Smooth muscle cell (in vitro differentiated cells): ENCODE data around the gene PRKCA. TPM values are rescaled to one million over a fixed set of nuclear protein-coding genes. Genes with fewer than 3 reads are reported as not detected.

Source experiments
- DNase-seq: peaks from one replicate; lab custom pipeline; 2025; ENCODE audit not compliant: unreplicated experiment; lab: John Stamatoyannopoulos, UW
- H2AFZ ChIP-seq: fragments of 200-600 bp; sonication (generic); 2 replicates; pipeline ENCODE4 v1.6.0; 2016; ENCODE audit warnings: antibody characterized with exemption, low read depth, mild to moderate bottlenecking
- H3F3A ChIP-seq: fragments of 200-600 bp; sonication (generic); 2 replicates; pipeline ENCODE4 v1.6.0; 2017; ENCODE audit warnings: antibody characterized with exemption, low read depth
- H3K27ac ChIP-seq: fragments of 200-600 bp; sonication (generic); 2 replicates; pipeline ENCODE4 v1.5.1; 2016; ENCODE audit warnings: low read depth, mild to moderate bottlenecking
- H3K27me3 ChIP-seq: fragments of 200-600 bp; sonication (generic); 2 replicates; pipeline ENCODE4 v1.6.1; 2016; ENCODE audit warnings: low read depth, mild to moderate bottlenecking
- H3K36me3 ChIP-seq: fragments of 200-600 bp; sonication (generic); 2 replicates; pipeline ENCODE4 v1.5.1; 2016; ENCODE audit warnings: low read depth
- H3K4me1 ChIP-seq: fragments of 200-600 bp; sonication (generic); 2 replicates; pipeline ENCODE4 v1.5.1; 2016; ENCODE audit warnings: low read depth
- H3K4me2 ChIP-seq: fragments of 200-600 bp; sonication (generic); 2 replicates; pipeline ENCODE4 v1.6.0; 2016; ENCODE audit warnings: mild to moderate bottlenecking
- H3K4me3 ChIP-seq: fragments of 200-600 bp; sonication (generic); 2 replicates; pipeline ENCODE4 v1.5.1; 2016; ENCODE audit warnings: mild to moderate bottlenecking
- H3K79me2 ChIP-seq: fragments of 200-600 bp; sonication (generic); 2 replicates; pipeline ENCODE4 v1.6.0; 2016; ENCODE audit warnings: low read depth, mild to moderate bottlenecking
- H3K9ac ChIP-seq: fragments of 200-600 bp; sonication (generic); 2 replicates; pipeline ENCODE4 v1.6.0; 2016; ENCODE audit warnings: low read depth
- H3K9me3 ChIP-seq: fragments of 200-600 bp; sonication (generic); replicated peaks from 2 replicates; pipeline ENCODE4 v1.5.1; 2016; ENCODE audit warnings: low read depth
- H4K20me1 ChIP-seq: fragments of 200-600 bp; sonication (generic); 2 replicates; pipeline ENCODE4 v1.6.0; 2016; ENCODE audit warnings: low read depth
- WGBS: methylation state at CpG from one replicate; pipeline ENCODE4 v1.1.7; 2016; ENCODE audit warnings: low lambda C conversion rate; 5-methylcytosine and 5-hydroxymethylcytosine counted together
- polyA plus RNA-seq: library from polyadenylated mRNA; unstranded; fragments of >200 nt; fragmentation: Nextera tagmentation; extraction: Ambion mirVana; gene quantifications from 2 replicates; pipeline ENCODE4 v1.2.1, GENCODE V29; 2016
- total RNA-seq: library from RNA; depleted of rRNA; stranded (reverse); fragments of >200 nt; gene quantifications from 2 replicates; pipeline ENCODE4 v1.2.3, GENCODE V29; 2014
- TF ChIP-seq, protein P1 (sequence below): fragments of 200-600 bp; sonication (generic); IDR thresholded peaks from 2 replicates; pipeline ENCODE4 v1.5.1; 2017; ENCODE audit warnings: borderline replicate concordance, mild to moderate bottlenecking, antibody characterized with exemption; ENCODE audit not compliant: insufficient read depth, poor library complexity, severe bottlenecking

Gene PRKCA
- total and polyA plus RNA-seq, 2 experiments from 2014 or later = 0.78 to 7.1 TPM

DNA sequence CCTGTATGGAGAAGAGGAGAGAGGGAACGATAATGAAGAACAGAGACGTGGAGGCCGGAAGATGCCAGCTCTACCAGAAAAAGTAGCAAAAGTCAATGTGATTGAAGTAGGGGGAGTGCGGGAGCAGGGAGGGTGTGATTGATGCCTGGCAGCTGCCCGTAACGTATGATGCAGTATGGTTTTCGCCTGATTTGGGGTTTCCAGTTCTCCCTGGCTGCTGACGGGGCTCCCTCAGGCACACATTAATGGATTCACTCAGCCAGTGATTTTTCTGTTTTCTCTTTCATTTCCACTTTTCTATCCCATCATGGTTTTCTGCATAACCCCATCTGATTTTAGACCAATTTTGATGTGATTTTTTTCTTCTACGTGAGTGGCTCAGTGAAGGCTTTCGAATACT is 62.1 kb downstream of the PRKCA start:
- DNase-seq = no peak
- H3K79me2 ChIP-seq = no peaks in the 10 kb centered on the region
- TF ChIP-seq, protein P1, sequence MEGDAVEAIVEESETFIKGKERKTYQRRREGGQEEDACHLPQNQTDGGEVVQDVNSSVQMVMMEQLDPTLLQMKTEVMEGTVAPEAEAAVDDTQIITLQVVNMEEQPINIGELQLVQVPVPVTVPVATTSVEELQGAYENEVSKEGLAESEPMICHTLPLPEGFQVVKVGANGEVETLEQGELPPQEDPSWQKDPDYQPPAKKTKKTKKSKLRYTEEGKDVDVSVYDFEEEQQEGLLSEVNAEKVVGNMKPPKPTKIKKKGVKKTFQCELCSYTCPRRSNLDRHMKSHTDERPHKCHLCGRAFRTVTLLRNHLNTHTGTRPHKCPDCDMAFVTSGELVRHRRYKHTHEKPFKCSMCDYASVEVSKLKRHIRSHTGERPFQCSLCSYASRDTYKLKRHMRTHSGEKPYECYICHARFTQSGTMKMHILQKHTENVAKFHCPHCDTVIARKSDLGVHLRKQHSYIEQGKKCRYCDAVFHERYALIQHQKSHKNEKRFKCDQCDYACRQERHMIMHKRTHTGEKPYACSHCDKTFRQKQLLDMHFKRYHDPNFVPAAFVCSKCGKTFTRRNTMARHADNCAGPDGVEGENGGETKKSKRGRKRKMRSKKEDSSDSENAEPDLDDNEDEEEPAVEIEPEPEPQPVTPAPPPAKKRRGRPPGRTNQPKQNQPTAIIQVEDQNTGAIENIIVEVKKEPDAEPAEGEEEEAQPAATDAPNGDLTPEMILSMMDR = no peak
- H3K9ac ChIP-seq = no peak overlapping the region
- 91% methylated on average over 10 of the region's 10 CpGs for WGBS
- H2AFZ ChIP-seq = no peak overlapping the region
- no peak overlapping the region for H3K27ac ChIP-seq
- H4K20me1 ChIP-seq = no peaks in the 10 kb centered on the region
- peak overlapping the region; percentile 60 for H3K4me2 ChIP-seq
- no peaks in the 10 kb centered on the region for H3K9me3 ChIP-seq
- H3F3A ChIP-seq = no peaks in the 10 kb centered on the region
- no peaks in the 10 kb centered on the region for H3K36me3 ChIP-seq
- no peaks in the 10 kb centered on the region for H3K27me3 ChIP-seq
- H3K4me3 ChIP-seq = no peak overlapping the region
- H3K4me1 ChIP-seq = peaks cover 18% of the 10 kb centered on the region

DNA sequence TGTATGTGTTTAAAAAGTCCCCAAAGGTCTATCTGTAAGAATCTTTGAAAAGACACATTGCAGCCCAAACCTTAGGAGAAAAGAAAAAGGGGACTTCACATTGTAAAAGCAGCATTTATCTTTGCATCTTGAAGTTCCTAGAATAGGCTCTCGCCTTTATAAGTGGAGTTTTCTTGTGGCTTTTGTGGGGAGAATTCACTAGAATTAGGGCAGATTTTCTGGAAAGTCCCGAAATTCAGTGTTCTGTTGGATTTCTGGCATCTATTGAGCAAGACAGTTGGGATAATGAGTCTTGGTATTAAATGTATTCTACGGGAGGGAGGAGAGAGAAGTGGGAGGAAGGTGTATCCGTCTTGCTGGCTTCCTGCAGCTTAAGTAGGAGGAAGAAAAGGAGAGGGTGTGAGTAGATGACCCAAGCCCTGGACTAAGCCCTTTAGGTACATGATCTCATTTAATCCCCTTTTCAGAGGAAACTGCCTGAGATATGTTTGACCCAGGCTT is 62.6 kb downstream of the PRKCA start:
- 13% methylated on average over 4 of the region's 4 CpGs for WGBS
- Histone ChIP-seq H3F3A (no peaks in the 10 kb centered on the region), H3K27ac (no peak overlapping the region), H3K4me3 (no peak overlapping the region), H4K20me1 (no peaks in the 10 kb centered on the region), H3K79me2 (no peaks in the 10 kb centered on the region), H3K9ac (no peak overlapping the region), H3K9me3 (no peaks in the 10 kb centered on the region), H3K4me2 (peak overlapping the region; percentile 60), H3K36me3 (no peaks in the 10 kb centered on the region), H2AFZ (no peak overlapping the region), H3K4me1 (peaks cover 18% of the 10 kb centered on the region), H3K27me3 (no peaks in the 10 kb centered on the region)
- no peak for DNase-seq
- TF ChIP-seq, protein P1 = no peak

DNA sequence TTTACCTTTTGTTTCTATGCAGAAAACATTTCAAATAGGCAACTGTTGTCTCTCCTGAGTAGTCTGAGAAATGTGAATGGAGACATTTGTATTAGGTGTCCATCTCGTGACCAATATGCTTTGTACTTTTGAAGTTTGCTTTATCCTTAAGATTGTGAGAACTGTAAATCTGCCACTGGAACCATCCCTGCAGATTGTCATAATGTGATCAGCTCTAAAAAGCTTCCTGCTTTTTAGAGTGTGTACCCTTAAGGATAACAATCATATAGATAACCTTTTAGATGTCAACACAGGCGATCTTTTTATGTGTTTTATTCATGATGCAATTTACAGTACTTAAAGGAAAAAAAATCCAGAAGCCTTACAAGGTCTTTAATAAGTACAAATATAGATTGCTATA is 63.5 kb downstream of the PRKCA start:
- Histone ChIP-seq H2AFZ (no peak overlapping the region), H3K79me2 (no peaks in the 10 kb centered on the region), H3K4me2 (peak overlapping the region; percentile 60), H4K20me1 (no peaks in the 10 kb centered on the region), H3K4me1 (peaks cover 18% of the 10 kb centered on the region), H3K9me3 (no peaks in the 10 kb centered on the region), H3F3A (no peaks in the 10 kb centered on the region), H3K4me3 (no peak overlapping the region), H3K36me3 (no peaks in the 10 kb centered on the region), H3K27me3 (no peaks in the 10 kb centered on the region), H3K9ac (no peak overlapping the region), H3K27ac (no peak overlapping the region)
- no peak for DNase-seq
- TF ChIP-seq, protein P1 = no peak
- WGBS = 27% methylated on average over 2 of the region's 2 CpGs

DNA sequence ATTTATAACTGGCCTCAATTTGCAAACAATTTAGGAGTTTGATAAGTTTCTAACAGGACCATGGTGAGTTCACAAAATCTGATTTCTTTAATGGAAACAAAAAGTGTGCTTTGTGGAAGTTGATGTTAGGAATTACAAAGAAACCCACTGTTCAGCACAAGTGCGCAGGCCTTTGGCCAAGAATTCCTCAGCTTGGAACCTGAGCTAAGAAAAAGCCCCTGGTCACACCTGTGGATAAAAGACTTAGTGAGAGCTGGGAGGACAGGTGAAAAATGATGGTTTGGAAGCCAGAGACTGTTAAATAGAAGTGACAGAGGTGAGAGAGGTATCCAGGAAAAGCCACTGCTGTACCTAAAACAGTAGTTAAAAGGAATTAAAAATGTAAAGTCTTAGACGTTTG is 64.7 kb downstream of the PRKCA start:
- no peak for DNase-seq
- H3K27ac ChIP-seq = no peak overlapping the region
- no peak overlapping the region for H3K4me3 ChIP-seq
- H3K36me3 ChIP-seq = no peaks in the 10 kb centered on the region
- TF ChIP-seq, protein P1 = no peak
- no peaks in the 10 kb centered on the region for H3K9me3 ChIP-seq
- H4K20me1 ChIP-seq = no peaks in the 10 kb centered on the region
- no peaks in the 10 kb centered on the region for H3F3A ChIP-seq
- no peak overlapping the region for H2AFZ ChIP-seq
- no peaks in the 10 kb centered on the region for H3K79me2 ChIP-seq
- no peak overlapping the region for H3K9ac ChIP-seq
- 89% methylated on average over 2 of the region's 2 CpGs for WGBS
- peaks cover 18% of the 10 kb centered on the region for H3K4me1 ChIP-seq
- peaks cover 8% of the 10 kb centered on the region for H3K27me3 ChIP-seq
- no peak overlapping the region for H3K4me2 ChIP-seq
